GM23338 (cell line): ENCODE data around the gene TMEM165. TPM values are rescaled to one million over a fixed set of nuclear protein-coding genes. Genes with fewer than 3 reads are reported as not detected.
A peak's percentile ranks its signal among the peaks of the same experiment; 100 is the strongest.

Source experiments
- ATAC-seq: fragments of 200-7000 bp; cut with Tn5 transposase; 3 replicates; pipeline ENCODE4 v1.9.1; 2020
- DNase-seq: peaks from one replicate; pipeline ENCODE4 v3.0.0-alpha.2; 2015; ENCODE audit warnings: low spot score
- H2AFZ ChIP-seq: fragments of 200-600 bp; sonication (generic); 2 replicates; pipeline ENCODE4 v1.8.0; 2016; ENCODE audit warnings: antibody characterized with exemption, mild to moderate bottlenecking, moderate library complexity
- H3F3A ChIP-seq: fragments of 200-600 bp; sonication (generic); replicated peaks from 2 replicates; pipeline ENCODE4 v1.8.0; 2017; ENCODE audit warnings: antibody characterized with exemption, mixed run types, low read depth
- H3K27ac ChIP-seq: fragments of 200-600 bp; sonication (generic); 2 replicates; pipeline ENCODE4 v1.6.1; 2016; ENCODE audit warnings: low read depth
- H3K27me3 ChIP-seq: fragments of 200-600 bp; sonication (generic); 2 replicates; pipeline ENCODE4 v1.8.0; 2016; ENCODE audit warnings: mild to moderate bottlenecking, mixed run types, moderate library complexity; ENCODE audit not compliant: insufficient read depth
- H3K36me3 ChIP-seq: fragments of 200-600 bp; sonication (generic); 2 replicates; pipeline ENCODE4 v1.8.0; 2016; ENCODE audit warnings: mild to moderate bottlenecking; ENCODE audit not compliant: insufficient read depth
- H3K4me1 ChIP-seq: fragments of 200-600 bp; sonication (generic); 2 replicates; pipeline ENCODE4 v1.8.0; 2016; ENCODE audit warnings: mild to moderate bottlenecking, moderate library complexity; ENCODE audit not compliant: insufficient read depth
- H3K4me2 ChIP-seq: fragments of 200-600 bp; sonication (generic); 2 replicates; pipeline ENCODE4 v1.7.1; 2017; ENCODE audit warnings: mixed run types
- H3K4me3 ChIP-seq: fragments of 200-600 bp; sonication (generic); 2 replicates; pipeline ENCODE4 v1.6.1; 2016; ENCODE audit warnings: mixed run types
- H3K79me2 ChIP-seq: fragments of 200-600 bp; sonication (generic); replicated peaks from 2 replicates; pipeline ENCODE4 v1.8.0; 2017; ENCODE audit warnings: mild to moderate bottlenecking; ENCODE audit not compliant: insufficient read depth
- H3K9me2 ChIP-seq: fragments of 200-600 bp; sonication (generic); 2 replicates; pipeline ENCODE4 v1.8.0; 2017; ENCODE audit not compliant: insufficient read depth
- H4K20me1 ChIP-seq: fragments of 200-600 bp; sonication (generic); replicated peaks from 2 replicates; pipeline ENCODE4 v1.8.0; 2017; ENCODE audit warnings: mild to moderate bottlenecking; ENCODE audit not compliant: insufficient read depth
- H3K27ac Mint-ChIP-seq: 2 replicates; pipeline ENCODE4 v1.8.0; 2020; ENCODE audit warnings: inconsistent platforms, mild to moderate bottlenecking, moderate library complexity, mixed read lengths
- H3K27me3 Mint-ChIP-seq: 3 replicates; pipeline ENCODE4 v1.8.0; 2022; ENCODE audit warnings: low read depth, mild to moderate bottlenecking, moderate library complexity, mixed read lengths, inconsistent platforms; ENCODE audit not compliant: insufficient read depth, poor library complexity
- H3K36me3 Mint-ChIP-seq: 3 replicates; pipeline ENCODE4 v1.8.0; 2021; ENCODE audit warnings: low read depth, mild to moderate bottlenecking, inconsistent platforms, moderate library complexity, mixed read lengths
- H3K4me1 Mint-ChIP-seq: 3 replicates; pipeline ENCODE4 v1.8.0; 2020; ENCODE audit warnings: mild to moderate bottlenecking, inconsistent platforms, mixed read lengths
- H3K4me3 Mint-ChIP-seq: 3 replicates; pipeline ENCODE4 v1.8.0; 2021; ENCODE audit warnings: moderate library complexity, mild to moderate bottlenecking, inconsistent platforms, mixed read lengths
- H3K9me3 Mint-ChIP-seq: 3 replicates; pipeline ENCODE4 v1.8.0; 2020; ENCODE audit warnings: moderate library complexity, mild to moderate bottlenecking, inconsistent platforms, mixed read lengths
- CREB1 ChIP-seq: fragments of 250-450 bp; sonication (Bioruptor Pico); IDR thresholded peaks from 2 replicates; pipeline ENCODE4 v1.5.0; 2020; ENCODE audit warnings: low read depth, mild to moderate bottlenecking, moderate library complexity
- CTCF ChIP-seq, 2 experiments: fragments of 200-600 bp in 1 of 2; sonication (generic) in 1 of 2; conservative IDR thresholded peaks; 2 replicates each; pipeline versions ENCODE4 v1.5.1 to v1.6.1; 2016 to 2017; ENCODE audit warnings: antibody characterized with exemption in 2 of 2, low read depth in 2 of 2, mild to moderate bottlenecking in 2 of 2, moderate library complexity in 1 of 2
- ETS1 ChIP-seq: IDR thresholded peaks from 2 replicates; pipeline ENCODE4 v1.6.1; 2016; ENCODE audit warnings: antibody characterized with exemption
- EZH2 ChIP-seq: fragments of 200-600 bp; sonication (generic); IDR thresholded peaks from one replicate; pipeline ENCODE4 v1.8.0; 2017; ENCODE audit warnings: antibody characterized with exemption, mild to moderate bottlenecking, low read depth; ENCODE audit not compliant: unreplicated experiment
- EZH2phosphoT487 ChIP-seq: fragments of 200-600 bp; sonication (generic); IDR thresholded peaks from one replicate; pipeline ENCODE4 v1.8.1; 2018; ENCODE audit warnings: antibody characterized with exemption; ENCODE audit not compliant: unreplicated experiment
- JUNB ChIP-seq: IDR thresholded peaks from one replicate; pipeline ENCODE4 v1.6.1; 2016; ENCODE audit warnings: antibody characterized with exemption; ENCODE audit not compliant: unreplicated experiment
- NANOG ChIP-seq: IDR thresholded peaks from 2 replicates; pipeline ENCODE4 v1.6.1; 2016; ENCODE audit warnings: antibody characterized with exemption, borderline replicate concordance
- POLR2AphosphoS5 ChIP-seq: IDR thresholded peaks from 2 replicates; pipeline ENCODE4 v1.6.1; 2016; ENCODE audit warnings: antibody characterized with exemption, low read depth
- REST ChIP-seq: IDR thresholded peaks from one replicate; pipeline ENCODE4 v1.6.1; 2018; ENCODE audit warnings: antibody characterized with exemption; ENCODE audit not compliant: unreplicated experiment
- STAT1 ChIP-seq: IDR thresholded peaks from one replicate; pipeline ENCODE4 v1.6.1; 2016; ENCODE audit warnings: antibody characterized with exemption; ENCODE audit not compliant: unreplicated experiment
- ZNF114 ChIP-seq: fragments of 250-450 bp; sonication (Bioruptor Pico); IDR thresholded peaks from 2 replicates; pipeline ENCODE4 v1.5.0; 2020; ENCODE audit warnings: mild to moderate bottlenecking, moderate library complexity
- ZNF331 ChIP-seq: fragments of 250-450 bp; sonication (Bioruptor Pico); IDR thresholded peaks from 2 replicates; pipeline ENCODE4 v1.5.0; 2020; ENCODE audit warnings: low read depth, mild to moderate bottlenecking, moderate library complexity
- ZNF462 ChIP-seq: fragments of 250-450 bp; sonication (Bioruptor Pico); IDR thresholded peaks from 2 replicates; pipeline ENCODE4 v1.5.0; 2020; ENCODE audit warnings: mild to moderate bottlenecking, moderate library complexity
- polyA plus RNA-seq: library from polyadenylated mRNA; unstranded; fragments of >200 nt; fragmentation: Nextera tagmentation; extraction: Ambion mirVana; gene quantifications from 2 replicates; pipeline ENCODE4 v1.2.1, GENCODE V29; 2016
- total RNA-seq: library from RNA; depleted of rRNA; stranded (reverse); fragments of >200 nt; shearing (Covaris generic); gene quantifications from 2 replicates; pipeline ENCODE4 v1.2.3, GENCODE V29; 2014

TMEM165 gene
- total and polyA plus RNA-seq, 2 experiments from 2014 or later = 125 to 171 TPM

- H3K27me3 ChIP-seq = no peaks in the 10 kb centered on the region
- H2AFZ ChIP-seq = no peak overlapping the region
- peaks cover 40% of the 10 kb centered on the region for H3K36me3 ChIP-seq
- no peaks in the 10 kb centered on the region for H3K27me3 Mint-ChIP-seq
- no peaks in the 10 kb centered on the region for H3K9me2 ChIP-seq
- H3K4me3 ChIP-seq = no peak overlapping the region
- no peaks in the 10 kb centered on the region for H3K4me1 ChIP-seq
- no peak overlapping the region for H3K4me3 Mint-ChIP-seq
- TF ChIP-seq ZNF331 (CRISPR knock-in tag) (no peak), ZNF462 (no peak), JUNB (no peak), EZH2 (no peak), POLR2AphosphoS5 (no peak), STAT1 (no peak), ZNF114 (CRISPR knock-in tag) (no peak), ETS1 (no peak), CTCF (conservative IDR thresholded peaks at IDR 0.05; ENCODE audit: low read depth in 2 of 2) (no peak), REST (no peak), EZH2phosphoT487 (no peak), CREB1 (CRISPR knock-in tag) (no peak), NANOG (no peak)
- ATAC-seq = no peak
- no peaks in the 10 kb centered on the region for H3F3A ChIP-seq
- H3K79me2 ChIP-seq = 0 out of 2 replicates have a peak, but pooled peaks cover 4% of the 10 kb centered on the region
- H3K27ac ChIP-seq = peak overlapping the region; percentile 34; the same call in 1 of the 2 replicates
- H3K27ac Mint-ChIP-seq = no peak overlapping the region
- peaks cover 87% of the 10 kb centered on the region for H3K36me3 Mint-ChIP-seq
- H3K4me2 ChIP-seq = no peak overlapping the region
- peaks cover 3% of the 10 kb centered on the region; the same call in 2 of the 3 replicates for H3K4me1 Mint-ChIP-seq
- H3K9me3 Mint-ChIP-seq = no peaks in the 10 kb centered on the region
- no peak for DNase-seq
- peaks cover 23% of the 10 kb centered on the region for H4K20me1 ChIP-seq
Observed at GRCh38 chr4:55424791-55425190, 29.0 kb downstream of the TMEM165 start.
